HCT116 (cell line): Measurements from ENCODE around the gene ESPNL. TPM values are rescaled to one million over a fixed set of nuclear protein-coding genes. Genes with fewer than 3 reads are reported as not detected.

Experiments
- ATAC-seq: fragments of 200-7000 bp; cut with Tn5 transposase; 2 replicates; pipeline ENCODE4 v1.9.1; 2020; ENCODE audit warnings: mild to moderate bottlenecking, moderate library complexity
- BruUV-seq: library from RNA; stranded (reverse); fragments of 400-500 nt; replicated peaks from 2 replicates; lab custom pipeline; 2021; lab: Mats Ljungman, UMichigan
- CTCF ChIA-PET: fragments of 300-600 bp; sonication (Branson Sonifier 250); formaldehyde crosslinking; loops from one replicate; lab custom pipeline; 2021; ENCODE audit warnings: antibody characterized with exemption; lab: Charles Lee
- POLR2A ChIA-PET: fragments of 300-600, 350-600 bp; sonication (Branson Sonifier 250); formaldehyde crosslinking; loops from one replicate; lab custom pipeline; 2021; ENCODE audit warnings: antibody characterized with exemption; lab: Charles Lee
- RAD21 ChIA-PET, 2 experiments: fragments of 300-600 bp; sonication (Branson Sonifier 250); formaldehyde crosslinking; loops; one replicate each; lab custom pipeline; 2023; ENCODE audit warnings: low total read pairs in 2 of 2; ENCODE audit not compliant: uncharacterized antibody in 2 of 2, unreplicated experiment in 2 of 2, low non-redundant PET in 1 of 2; lab: Charles Lee
- DNase-seq: peaks from one replicate; pipeline ENCODE4 v3.0.0-alpha.2; 2010; ENCODE audit warnings: low read depth, low spot score
- H2AFZ ChIP-seq: fragments of 200-600 bp; shearing (Covaris generic), sonication (generic); 2 replicates; pipeline ENCODE4 v1.6.1; 2017; ENCODE audit warnings: low read depth, mixed run types, mixed read lengths, antibody characterized with exemption, low read length; ENCODE audit not compliant: poor library complexity, severe bottlenecking
- H3K27ac ChIP-seq: 2 replicates; pipeline ENCODE4 v1.5.1; 2012; ENCODE audit warnings: low read depth, low read length
- H3K27me3 ChIP-seq: fragments of 200-600 bp; sonication (generic); 2 replicates; pipeline ENCODE4 v1.6.1; 2016; ENCODE audit warnings: mixed run types, low read length, mixed read lengths; ENCODE audit not compliant: insufficient read depth
- H3K36me3 ChIP-seq, 2 experiments: fragments of 200-500 bp in 1 of 2; fragments of 200-600 bp in 1 of 2; sonication (Bioruptor generic) in 1 of 2; sonication (generic) in 1 of 2; 2 replicates each; pipeline versions ENCODE4 v1.5.1 to v1.6.1; 2014 to 2016; ENCODE audit warnings: low read length in 2 of 2, inconsistent platforms in 1 of 2, mixed read lengths in 1 of 2, mixed run types in 1 of 2; ENCODE audit not compliant: insufficient read depth in 2 of 2, control insufficient read depth in 1 of 2
- H3K4me1 ChIP-seq, 2 experiments: fragments of 200-600 bp in 1 of 2; sonication (generic) in 1 of 2; 2 replicates each; pipeline versions ENCODE4 v1.5.1 to v1.6.1; 2012 to 2017; ENCODE audit warnings: low read length in 2 of 2, inconsistent platforms in 1 of 2, mild to moderate bottlenecking in 1 of 2, mixed read lengths in 1 of 2, mixed run types in 1 of 2, moderate library complexity in 1 of 2; ENCODE audit not compliant: insufficient read depth in 2 of 2, control insufficient read depth in 1 of 2
- H3K4me2 ChIP-seq: fragments of 200-600 bp; sonication (generic); 2 replicates; pipeline ENCODE4 v1.6.1; 2017; ENCODE audit warnings: mixed run types, low read length, mixed read lengths
- H3K4me3 ChIP-seq, 2 experiments: fragments of 200-600 bp in 1 of 2; sonication (generic) in 1 of 2; replicated peaks in 1 of 2; 2 replicates each; pipeline ENCODE4 v1.5.1; 2011 to 2016; ENCODE audit warnings: low read length in 2 of 2, control low read depth in 1 of 2, low read depth in 1 of 2, mild to moderate bottlenecking in 1 of 2, mixed read lengths in 1 of 2, mixed run types in 1 of 2
- H3K79me2 ChIP-seq: fragments of 200-600 bp; sonication (generic); 2 replicates; pipeline ENCODE4 v1.6.1; 2017; ENCODE audit warnings: mild to moderate bottlenecking, mixed run types, low read length, moderate library complexity, mixed read lengths; ENCODE audit not compliant: insufficient read depth
- H3K9ac ChIP-seq: fragments of 200-600 bp; sonication (generic); 2 replicates; pipeline ENCODE4 v1.6.1; 2016; ENCODE audit warnings: low read length, mixed read lengths
- H3K9me2 ChIP-seq: fragments of 200-600 bp; sonication (generic), shearing (Covaris generic); 2 replicates; pipeline ENCODE4 v1.6.1; 2017; ENCODE audit warnings: mixed run types, mild to moderate bottlenecking, moderate library complexity; ENCODE audit not compliant: insufficient read depth
- H3K9me3 ChIP-seq, 2 experiments: fragments of 200-500 bp in 1 of 2; fragments of 200-600 bp in 1 of 2; sonication (Bioruptor generic) in 1 of 2; sonication (generic) in 1 of 2; 2 replicates each; pipeline ENCODE4 v1.6.1; 2014 to 2017; ENCODE audit warnings: low read length in 2 of 2, mixed read lengths in 2 of 2, inconsistent platforms in 1 of 2, low read depth in 1 of 2, mild to moderate bottlenecking in 1 of 2, mixed run types in 1 of 2, moderate library complexity in 1 of 2; ENCODE audit not compliant: control insufficient read depth in 1 of 2, insufficient read depth in 1 of 2
- H4K20me1 ChIP-seq: fragments of 200-600 bp; sonication (generic), shearing (Covaris generic); 2 replicates; pipeline ENCODE4 v1.6.1; 2017; ENCODE audit warnings: mixed run types, mild to moderate bottlenecking, moderate library complexity; ENCODE audit not compliant: insufficient read depth
- MAX ChIP-seq: IDR thresholded peaks from 2 replicates; pipeline ENCODE4 v1.6.1; 2012
- POLR2A ChIP-seq: IDR thresholded peaks from 2 replicates; pipeline ENCODE4 v1.7.0; 2011; ENCODE audit warnings: borderline replicate concordance; ENCODE audit not compliant: insufficient read depth, insufficient read length; ENCODE audit errors: extremely low read depth
- RAD21 ChIP-seq: IDR thresholded peaks from 2 replicates; pipeline ENCODE4 v1.6.1; 2012; ENCODE audit warnings: low read depth, mild to moderate bottlenecking
- REST ChIP-seq: IDR thresholded peaks from 2 replicates; pipeline ENCODE4 v1.6.1; 2012; ENCODE audit warnings: low read depth
- SIN3A ChIP-seq: IDR thresholded peaks from 2 replicates; pipeline ENCODE4 v1.6.1; 2012; ENCODE audit warnings: low read depth
- SP1 ChIP-seq: IDR thresholded peaks from 2 replicates; pipeline ENCODE4 v1.6.1; 2012; ENCODE audit warnings: low read depth
- ZBTB33 ChIP-seq: IDR thresholded peaks from 2 replicates; pipeline ENCODE4 v1.6.1; 2011; ENCODE audit warnings: mild to moderate bottlenecking, low read length, moderate library complexity; ENCODE audit not compliant: insufficient replicate concordance; ENCODE audit errors: extremely low read depth
- ZFX ChIP-seq: fragments of 450-650 bp; IDR thresholded peaks from 2 replicates; pipeline ENCODE4 v1.6.1; 2017
- ZNF274 ChIP-seq: fragments of 200-500 bp; sonication (Bioruptor generic); IDR thresholded peaks from 2 replicates; pipeline ENCODE4 v1.6.1; 2014; ENCODE audit warnings: mild to moderate bottlenecking, low read depth, low read length, inconsistent platforms
- intact Hi-C: fragments of 100-400 bp; cut with micrococcal nuclease; formaldehyde crosslinking; loops from 2 replicates; pipeline ENCODE4 v1.10.0; 2022
- total RNA-seq: library from RNA; stranded (reverse); gene quantifications from one replicate; pipeline ENCODE4 v1.2.1, GENCODE V29; 2021; ENCODE audit not compliant: unreplicated experiment

Gene ESPNL
- total RNA-seq, 1 experiment from 2014 or later: 0.22 TPM

GRCh38 chr2:238113611-238114010 is 13.5 kb downstream of the ESPNL start (continued):
- TF ChIP-seq ZBTB33 (no peak), ZFX (no peak)

- no peaks in the 10 kb centered on the region for H4K20me1 ChIP-seq
- H3K4me2 ChIP-seq: no peak overlapping the region
- ATAC-seq (no peak), DNase-seq (no peak)
- H3K4me1 ChIP-seq: peaks cover 0 to 3% of the 10 kb centered on the region in 2 experiments; a peak in 1 of 4 replicates
- RAD21 ChIA-PET: no interaction called here
- H3K9me2 ChIP-seq: no peaks in the 10 kb centered on the region
- no peaks in the 10 kb centered on the region; the same call in 1 of the 2 replicates for H3K27me3 ChIP-seq
- no peaks in the 10 kb centered on the region for H3K36me3 ChIP-seq
- H3K9me3 ChIP-seq: no peaks in the 10 kb centered on the region
- H3K79me2 ChIP-seq: no peaks in the 10 kb centered on the region
- no peak overlapping the region for H3K9ac ChIP-seq
- H2AFZ ChIP-seq: no peak overlapping the region
- POLR2A ChIA-PET: no interaction called here
- H3K27ac ChIP-seq: no peak overlapping the region
- no peak for TF ChIP-seq REST
- no peak for TF ChIP-seq ZNF274
- no peak for TF ChIP-seq SIN3A
- TF ChIP-seq SP1: no peak
- no peak for TF ChIP-seq POLR2A
- TF ChIP-seq ZFX: no peak
- no peak for TF ChIP-seq RAD21
- no peak for TF ChIP-seq ZBTB33
- no peak for TF ChIP-seq MAX
- BruUV-seq: no TSS peak
- H3K4me3 ChIP-seq: no peak overlapping the region
- intact Hi-C loops: no loop called here
- CTCF ChIA-PET: no interaction called here
Measured at GRCh38 chr2:238114331-238114841, 14.2 kb downstream of the ESPNL start.
